IMR-90 (cell line): ENCODE results near the gene SIGLEC12. TPM values are rescaled to one million over a fixed set of nuclear protein-coding genes. Genes with fewer than 3 reads are reported as not detected.

Experiments
- ATAC-seq: fragments of 200-7000 bp; cut with Tn5 transposase; 2 replicates; pipeline ENCODE4 v1.9.1; 2020; ENCODE audit warnings: low read depth, mild to moderate bottlenecking, moderate library complexity
- BruUV-seq: library from RNA; stranded (reverse); fragments of 400-500 nt; replicated peaks from 2 replicates; lab custom pipeline; 2021; lab: Mats Ljungman, UMichigan
- CTCF ChIA-PET: fragments of 300-600 bp; formaldehyde crosslinking; extraction: SDS; loops from one replicate; lab custom pipeline; 2021; ENCODE audit warnings: antibody characterized with exemption; lab: Yijun Ruan, JAX
- POLR2A ChIA-PET: fragments of 300-600 bp; sonication (Branson Sonifier 250); formaldehyde crosslinking; loops from one replicate; lab custom pipeline; 2022; ENCODE audit warnings: antibody characterized with exemption; ENCODE audit not compliant: unreplicated experiment; lab: Charles Lee
- DNase-seq: peaks from one replicate; pipeline ENCODE4 v3.0.0; 2013
- H2AFZ ChIP-seq: replicated peaks from 2 replicates; pipeline ENCODE3; 2013; ENCODE audit warnings: low read length, mild to moderate bottlenecking; ENCODE audit not compliant: poor library complexity
- H2AK5ac ChIP-seq: 2 replicates; pipeline ENCODE4 v1.6.1; 2013; ENCODE audit warnings: low read depth, low read length, inconsistent platforms
- H2AK9ac ChIP-seq: replicated peaks from 2 replicates; pipeline ENCODE3; 2013; ENCODE audit warnings: mild to moderate bottlenecking, low read depth, low read length, moderate library complexity; ENCODE audit not compliant: poor library complexity
- H2BK120ac ChIP-seq: 2 replicates; pipeline ENCODE4 v1.6.1; 2013; ENCODE audit warnings: low read depth, low read length, inconsistent platforms
- H2BK15ac ChIP-seq: 3 replicates; pipeline ENCODE4 v1.6.1; 2013; ENCODE audit warnings: low read depth, low read length, inconsistent platforms
- H2BK20ac ChIP-seq: 2 replicates; pipeline ENCODE4 v1.6.1; 2013; ENCODE audit warnings: low read depth, mild to moderate bottlenecking, inconsistent platforms, low read length, moderate library complexity
- H2BK5ac ChIP-seq: 2 replicates; pipeline ENCODE4 v1.6.1; 2013; ENCODE audit warnings: mild to moderate bottlenecking, low read depth, low read length, inconsistent platforms; ENCODE audit not compliant: poor library complexity, severe bottlenecking
- H3K14ac ChIP-seq: replicated peaks from 2 replicates; pipeline ENCODE4 v1.6.1; 2013; ENCODE audit warnings: low read depth, low read length, inconsistent platforms
- H3K18ac ChIP-seq: 2 replicates; pipeline ENCODE4 v1.6.1; 2013; ENCODE audit warnings: low read depth, low read length, control low read depth
- H3K23ac ChIP-seq: 2 replicates; pipeline ENCODE4 v1.6.1; 2013; ENCODE audit warnings: low read depth, low read length, inconsistent platforms
- H3K27ac ChIP-seq: 2 replicates; pipeline ENCODE4 v1.5.1; 2013; ENCODE audit warnings: mild to moderate bottlenecking, control low read depth, low read length; ENCODE audit not compliant: insufficient read depth
- H3K27me3 ChIP-seq: 2 replicates; pipeline ENCODE4 v1.6.1; 2013; ENCODE audit warnings: low read length; ENCODE audit not compliant: control insufficient read depth, insufficient read depth
- H3K36me3 ChIP-seq: 2 replicates; pipeline ENCODE4 v1.6.1; 2013; ENCODE audit warnings: low read length, mixed read lengths; ENCODE audit not compliant: control insufficient read depth, insufficient read depth
- H3K4ac ChIP-seq: 2 replicates; pipeline ENCODE4 v1.6.1; 2013; ENCODE audit warnings: low read depth, low read length, inconsistent platforms
- H3K4me1 ChIP-seq: 2 replicates; pipeline ENCODE4 v1.6.1; 2013; ENCODE audit warnings: low read length, mixed read lengths; ENCODE audit not compliant: control insufficient read depth, insufficient read depth
- H3K4me2 ChIP-seq: 2 replicates; pipeline ENCODE4 v1.6.1; 2013; ENCODE audit warnings: low read depth, mild to moderate bottlenecking, control low read depth, low read length, moderate library complexity
- H3K4me3 ChIP-seq: 2 replicates; pipeline ENCODE4 v1.5.1; 2013; ENCODE audit warnings: low read depth, mild to moderate bottlenecking, control low read depth, low read length, moderate library complexity; ENCODE audit not compliant: insufficient read depth
- H3K56ac ChIP-seq: 2 replicates; pipeline ENCODE4 v1.6.1; 2013; ENCODE audit warnings: low read length, inconsistent platforms; ENCODE audit not compliant: insufficient read depth; ENCODE audit errors: extremely low read depth
- H3K79me1 ChIP-seq, 2 experiments: 2 replicates each; pipeline ENCODE4 v1.6.1; 2013; ENCODE audit warnings: low read length in 2 of 2, inconsistent platforms in 1 of 2, low read depth in 1 of 2
- H3K9ac ChIP-seq: 2 replicates; pipeline ENCODE4 v1.6.1; 2013; ENCODE audit warnings: low read depth, low read length, control low read depth
- H3K9me1 ChIP-seq: 2 replicates; pipeline ENCODE4 v1.6.1; 2013; ENCODE audit warnings: low read length, inconsistent platforms; ENCODE audit not compliant: insufficient read depth
- H3K9me3 ChIP-seq: 2 replicates; pipeline ENCODE4 v1.6.1; 2013; ENCODE audit warnings: low read length; ENCODE audit not compliant: control insufficient read depth, insufficient read depth
- H4K20me1 ChIP-seq: 2 replicates; pipeline ENCODE4 v1.6.1; 2013; ENCODE audit warnings: low read length, inconsistent platforms; ENCODE audit not compliant: insufficient read depth
- H4K5ac ChIP-seq: 2 replicates; pipeline ENCODE4 v1.6.1; 2013; ENCODE audit warnings: mild to moderate bottlenecking, low read depth, low read length, control low read depth
- H4K8ac ChIP-seq, 2 experiments: 2 replicates each; pipeline ENCODE4 v1.6.1; 2013; ENCODE audit warnings: low read depth in 2 of 2, low read length in 2 of 2, control low read depth in 1 of 2, inconsistent platforms in 1 of 2
- H4K91ac ChIP-seq: 2 replicates; pipeline ENCODE4 v1.6.1; 2013; ENCODE audit warnings: low read depth, low read length, inconsistent platforms; ENCODE audit not compliant: insufficient read depth
- BHLHE40 ChIP-seq: fragments of 150-350 bp; IDR thresholded peaks from 2 replicates; pipeline ENCODE4 v1.6.1; 2016; ENCODE audit warnings: mild to moderate bottlenecking, low read depth, low read length
- CEBPB ChIP-seq: IDR thresholded peaks from 2 replicates; pipeline ENCODE4 v1.6.1; 2012; ENCODE audit warnings: low read depth, low read length, improper control_type of control experiment
- CHD1 ChIP-seq: IDR thresholded peaks from 2 replicates; pipeline ENCODE4 v1.6.1; 2012; ENCODE audit warnings: low read depth, low read length, improper control_type of control experiment
- CTCF ChIP-seq: conservative IDR thresholded peaks from 2 replicates; pipeline ENCODE4 v1.5.1; 2012; ENCODE audit warnings: mild to moderate bottlenecking, low read depth, low read length, improper control_type of control experiment
- FOS ChIP-seq: fragments of 150-350 bp; IDR thresholded peaks from 2 replicates; pipeline ENCODE4 v1.6.1; 2016; ENCODE audit warnings: low read depth, low read length
- MAFK ChIP-seq: IDR thresholded peaks from 2 replicates; pipeline ENCODE4 v1.6.1; 2012; ENCODE audit warnings: low read depth, low read length, improper control_type of control experiment
- MXI1 ChIP-seq: IDR thresholded peaks from 2 replicates; pipeline ENCODE4 v1.6.1; 2012; ENCODE audit warnings: low read depth, mild to moderate bottlenecking, low read length, moderate library complexity, borderline replicate concordance
- NFE2L2 ChIP-seq: fragments of 150-350 bp; IDR thresholded peaks from 2 replicates; pipeline ENCODE4 v1.6.1; 2016; ENCODE audit warnings: low read depth, mild to moderate bottlenecking, low read length
- POLR2A ChIP-seq: IDR thresholded peaks from 2 replicates; pipeline ENCODE4 v1.6.1; 2012; ENCODE audit warnings: mild to moderate bottlenecking, low read depth, low read length
- RAD21 ChIP-seq: IDR thresholded peaks from 2 replicates; pipeline ENCODE4 v1.6.1; 2012; ENCODE audit warnings: low read length, improper control_type of control experiment
- RFX5 ChIP-seq: IDR thresholded peaks from 2 replicates; pipeline ENCODE4 v1.8.0; 2012; ENCODE audit warnings: low read depth, mild to moderate bottlenecking, low read length, moderate library complexity
- SMC3 ChIP-seq: fragments of 150-350 bp; IDR thresholded peaks from 2 replicates; pipeline ENCODE4 v1.6.1; 2016; ENCODE audit warnings: low read depth, mild to moderate bottlenecking, antibody characterized with exemption, low read length, moderate library complexity
- WGBS, 2 experiments: methylation state at CpG; one replicate each; pipeline versions ENCODE4 v1.1.5 to v1.1.7; 2013; ENCODE audit warnings: missing lambda C conversion rate in 2 of 2; ENCODE audit not compliant: insufficient read length in 1 of 2; ENCODE audit errors: extremely low coverage in 2 of 2; 5-methylcytosine and 5-hydroxymethylcytosine counted together
- dilution Hi-C: fragments of 300-500 bp; cut with HindIII; formaldehyde crosslinking; loops from one replicate; pipeline ENCODE4 v1.14.3; 2018; ENCODE audit warnings: low sequenced_read_pairs; ENCODE audit not compliant: unreplicated experiment
- in situ Hi-C: fragments of 300-500 bp; cut with MboI; formaldehyde crosslinking; loops from 3 replicates; pipeline ENCODE4 v1.14.3; 2019; ENCODE audit warnings: low sequenced_read_pairs, inconsistent platforms, mixed read lengths
- intact Hi-C: fragments of 100-400 bp; cut with micrococcal nuclease; formaldehyde crosslinking; loops from 2 replicates; pipeline ENCODE4 v1.10.0; 2022
- polyA plus RNA-seq, 3 experiments: library from polyadenylated mRNA; depleted of rRNA; stranded (reverse); fragments of >200 nt; gene quantifications; 2 replicates each; pipeline ENCODE4 v1.2.3, GENCODE V29; 2012; ENCODE audit warnings: low replicate concordance in 1 of 3
- total RNA-seq: library from RNA; depleted of rRNA; stranded (reverse); fragments of >200 nt; gene quantifications from 2 replicates; pipeline ENCODE4 v1.2.3, GENCODE V29; 2012
- TF ChIP-seq, protein P1 (sequence below): fragments of 150-350 bp; IDR thresholded peaks from 2 replicates; pipeline ENCODE4 v1.6.1; 2016; ENCODE audit warnings: low read depth, mild to moderate bottlenecking, low read length, moderate library complexity, borderline replicate concordance
- TF ChIP-seq, protein P2 (sequence below): fragments of 150-350 bp; IDR thresholded peaks from 2 replicates; pipeline ENCODE4 v1.6.1; 2017; ENCODE audit warnings: mild to moderate bottlenecking, antibody characterized with exemption, low read length, low read depth

Gene SIGLEC12
- total and polyA plus RNA-seq, 2 of the 4 experiments (the other 2 are of a cell fraction) = not detected

DNA sequence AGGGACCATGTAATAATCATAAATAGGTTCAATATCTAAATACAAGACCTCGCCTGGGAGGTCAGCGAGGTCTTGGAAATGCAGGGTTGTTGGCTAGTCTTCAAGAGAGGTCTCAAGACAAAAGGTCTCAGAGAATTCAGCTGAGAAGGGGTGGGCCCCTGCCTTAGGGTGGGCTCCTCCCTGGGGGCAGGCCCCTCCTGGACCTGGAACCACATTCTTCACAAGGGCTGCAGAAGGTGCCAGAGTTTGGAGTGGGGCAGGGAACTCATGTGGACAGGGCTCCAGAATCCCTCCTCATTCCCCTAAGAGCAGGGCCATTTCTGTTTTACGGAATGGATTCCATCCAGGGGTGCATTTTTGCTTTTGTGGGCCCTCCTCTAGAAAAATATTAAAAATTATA, 13.1 kb downstream of the SIGLEC12 start:
- Histone ChIP-seq H3K23ac (no peak overlapping the region), H4K5ac (no peak overlapping the region), H2AK5ac (no peak overlapping the region), H3K36me3 (no peaks in the 10 kb centered on the region), H4K8ac (no peak overlapping the region), H3K4ac (no peak overlapping the region), H3K56ac (no peak overlapping the region), H3K14ac (no peak overlapping the region), H2AK9ac (no peak overlapping the region), H3K9ac (no peak overlapping the region), H3K9me3 (peaks cover 11% of the 10 kb centered on the region), H3K18ac (no peak overlapping the region), H3K79me1 (no peaks in the 10 kb centered on the region), H3K27me3 (no peaks in the 10 kb centered on the region), H2BK120ac (no peak overlapping the region), H4K91ac (no peak overlapping the region), H3K4me3 (no peak overlapping the region), H2BK5ac (no peak overlapping the region), H4K20me1 (no peaks in the 10 kb centered on the region), H2AFZ (no peak overlapping the region), H3K27ac (no peak overlapping the region), H3K4me1 (no peaks in the 10 kb centered on the region), H2BK15ac (no peak overlapping the region), H3K9me1 (no peaks in the 10 kb centered on the region), H2BK20ac (no peak overlapping the region), H3K4me2 (no peak overlapping the region)
- dilution Hi-C loops = no loop called here
- DNase-seq (no peak), ATAC-seq (no peak)
- ChIA-PET CTCF (no interaction called here), POLR2A (no interaction called here)
- TF ChIP-seq SMC3 = no peak
- TF ChIP-seq BHLHE40 = no peak
- TF ChIP-seq RAD21 = no peak
- no peak for TF ChIP-seq MAFK
- TF ChIP-seq CTCF = no peak
- no peak for TF ChIP-seq RFX5
- no peak for TF ChIP-seq CHD1
- no peak for TF ChIP-seq NFE2L2
- no peak for TF ChIP-seq MXI1
- no peak for TF ChIP-seq CEBPB
- TF ChIP-seq POLR2A = no peak
- TF ChIP-seq FOS = no peak
- TF ChIP-seq, protein P1, sequence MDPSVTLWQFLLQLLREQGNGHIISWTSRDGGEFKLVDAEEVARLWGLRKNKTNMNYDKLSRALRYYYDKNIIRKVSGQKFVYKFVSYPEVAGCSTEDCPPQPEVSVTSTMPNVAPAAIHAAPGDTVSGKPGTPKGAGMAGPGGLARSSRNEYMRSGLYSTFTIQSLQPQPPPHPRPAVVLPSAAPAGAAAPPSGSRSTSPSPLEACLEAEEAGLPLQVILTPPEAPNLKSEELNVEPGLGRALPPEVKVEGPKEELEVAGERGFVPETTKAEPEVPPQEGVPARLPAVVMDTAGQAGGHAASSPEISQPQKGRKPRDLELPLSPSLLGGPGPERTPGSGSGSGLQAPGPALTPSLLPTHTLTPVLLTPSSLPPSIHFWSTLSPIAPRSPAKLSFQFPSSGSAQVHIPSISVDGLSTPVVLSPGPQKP = no peak
- TF ChIP-seq, protein P2, sequence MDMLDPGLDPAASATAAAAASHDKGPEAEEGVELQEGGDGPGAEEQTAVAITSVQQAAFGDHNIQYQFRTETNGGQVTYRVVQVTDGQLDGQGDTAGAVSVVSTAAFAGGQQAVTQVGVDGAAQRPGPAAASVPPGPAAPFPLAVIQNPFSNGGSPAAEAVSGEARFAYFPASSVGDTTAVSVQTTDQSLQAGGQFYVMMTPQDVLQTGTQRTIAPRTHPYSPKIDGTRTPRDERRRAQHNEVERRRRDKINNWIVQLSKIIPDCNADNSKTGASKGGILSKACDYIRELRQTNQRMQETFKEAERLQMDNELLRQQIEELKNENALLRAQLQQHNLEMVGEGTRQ = no peak
- BruUV-seq = no TSS peak
- intact Hi-C loops = no loop called here
- no CpG with 5 or more reads among the region's 3 CpGs for WGBS, 2 experiments
- in situ Hi-C loops = no loop called here
